Measurements from ENCODE around the gene MC2R.

The MC2R gene

DNA sequence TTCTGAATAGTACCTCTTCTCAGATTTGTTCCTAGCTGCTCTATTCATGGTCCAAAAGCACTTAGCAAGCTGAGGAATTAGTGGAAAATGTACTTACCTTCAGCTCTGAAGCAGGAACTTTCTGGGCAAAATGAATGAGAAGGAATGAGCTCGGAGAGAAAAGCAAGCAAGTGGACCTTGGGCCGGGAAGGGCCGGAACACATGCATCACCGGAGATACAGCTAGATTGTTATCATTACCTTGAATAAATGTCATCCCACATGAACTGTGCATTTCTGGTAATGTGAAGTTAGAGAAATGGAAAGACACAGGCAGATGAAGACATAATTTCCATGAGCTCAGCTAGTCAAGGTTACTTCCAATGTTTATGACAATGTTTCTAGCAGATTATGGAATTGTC lies at the start of gene MC2R:
TSS of gene MC2R (minus strand) at position 146 of the 400 bp plus-strand sequence. CDS start 30,018 bp downstream, outside the sequence.
- H3K4me3 ChIP-seq (ENCODE audit: low read length), result no peak within 1 kb of the TSS
- H2AFZ ChIP-seq (ENCODE audit: low read depth, low read length), result no peak within 1 kb of the TSS
- no peaks in the 10 kb centered on the region for H3K9me3 ChIP-seq (ENCODE audit: low read length)
- peaks cover 9% of the 10 kb centered on the region for H3K27me3 ChIP-seq (ENCODE audit: insufficient read depth, low read length)
- H3K4me1 ChIP-seq (ENCODE audit: insufficient read depth, low read length), result no peaks in the 10 kb centered on the region
- no peaks in the 10 kb centered on the region for H3K36me3 ChIP-seq (ENCODE audit: insufficient read depth, low read length)

DNA sequence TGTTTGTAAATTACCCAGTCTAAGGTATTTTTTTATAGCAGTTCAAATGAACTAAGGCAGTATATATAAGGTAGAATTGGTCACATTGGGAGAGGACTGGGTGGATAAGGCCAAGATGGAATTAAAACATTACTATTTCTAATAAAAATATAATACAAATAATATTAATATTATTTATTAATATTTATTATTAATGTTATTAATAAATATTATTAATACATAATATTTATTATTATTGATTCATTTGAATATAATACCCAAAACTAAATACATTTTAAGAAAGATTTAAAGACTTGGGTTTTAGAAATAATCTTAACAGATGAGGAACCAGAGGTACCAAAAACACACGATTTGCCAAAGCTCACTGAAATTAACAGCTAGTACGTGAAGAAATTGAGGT lies 30.5 kb upstream of the MC2R start:
- no peaks in the 10 kb centered on the region for H3K36me3 ChIP-seq (ENCODE audit: insufficient read depth, low read length)
- H3K9me3 ChIP-seq (ENCODE audit: low read length), result no peaks in the 10 kb centered on the region
- H2AFZ ChIP-seq (ENCODE audit: low read depth, low read length), result no peak overlapping the region
- H3K4me3 ChIP-seq (ENCODE audit: low read length), result no peak overlapping the region
- H3K27me3 ChIP-seq (ENCODE audit: insufficient read depth, low read length), result no peaks in the 10 kb centered on the region
- no peaks in the 10 kb centered on the region for H3K4me1 ChIP-seq (ENCODE audit: insufficient read depth, low read length)

DNA sequence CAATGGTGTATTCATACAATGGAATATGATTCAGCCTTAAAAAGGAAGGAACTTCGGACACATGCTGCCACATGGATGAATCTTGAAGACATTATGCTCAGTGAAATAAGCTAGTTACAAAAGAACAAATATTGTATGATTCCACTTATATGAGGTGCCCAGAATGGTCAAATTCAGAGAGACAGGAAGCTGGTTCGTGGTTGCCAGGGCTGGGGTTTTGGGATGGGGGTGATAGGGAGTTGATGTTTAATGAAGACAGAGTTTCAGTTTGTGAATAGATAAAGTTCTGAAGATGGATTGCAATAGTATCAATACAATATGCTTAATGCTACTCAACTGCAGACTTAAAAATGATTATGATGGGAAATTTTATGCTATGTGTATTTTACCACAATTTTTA lies 28.0 kb upstream of the MC2R start:
- H3K4me1 ChIP-seq (ENCODE audit: insufficient read depth, low read length), result no peaks in the 10 kb centered on the region
- no peak overlapping the region for H2AFZ ChIP-seq (ENCODE audit: low read depth, low read length)
- no peaks in the 10 kb centered on the region for H3K27me3 ChIP-seq (ENCODE audit: insufficient read depth, low read length)
- H3K4me3 ChIP-seq (ENCODE audit: low read length), result no peak overlapping the region
- H3K36me3 ChIP-seq (ENCODE audit: insufficient read depth, low read length), result no peaks in the 10 kb centered on the region
- H3K9me3 ChIP-seq (ENCODE audit: low read length), result no peaks in the 10 kb centered on the region

DNA sequence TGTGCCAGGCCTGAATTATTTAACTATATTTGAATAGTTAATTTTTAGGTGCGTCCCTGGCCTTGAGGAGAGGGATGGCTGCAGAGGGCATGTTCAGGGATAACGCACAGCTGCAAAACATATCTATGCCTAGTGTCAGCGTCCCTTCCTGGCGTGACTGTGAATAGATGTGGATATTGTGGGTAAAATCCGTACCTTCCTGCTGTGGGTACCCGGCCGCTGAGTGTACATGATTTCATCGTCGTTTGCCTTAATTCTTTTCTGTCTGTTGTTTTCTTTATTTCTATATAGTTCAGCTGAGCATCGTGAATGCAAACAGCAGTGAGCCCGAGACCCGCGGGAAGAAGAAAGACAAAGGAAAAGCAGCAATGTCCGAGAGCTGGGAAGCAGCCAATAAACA lies 25.0 kb upstream of the MC2R start:
- Histone ChIP-seq H3K36me3 (ENCODE audit: insufficient read depth, low read length) (no peaks in the 10 kb centered on the region), H3K4me1 (ENCODE audit: insufficient read depth, low read length) (no peaks in the 10 kb centered on the region), H3K9me3 (ENCODE audit: low read length) (no peaks in the 10 kb centered on the region), H2AFZ (ENCODE audit: low read depth, low read length) (no peak overlapping the region), H3K27me3 (ENCODE audit: insufficient read depth, low read length) (peaks cover 2% of the 10 kb centered on the region), H3K4me3 (ENCODE audit: low read length) (no peak overlapping the region)

DNA sequence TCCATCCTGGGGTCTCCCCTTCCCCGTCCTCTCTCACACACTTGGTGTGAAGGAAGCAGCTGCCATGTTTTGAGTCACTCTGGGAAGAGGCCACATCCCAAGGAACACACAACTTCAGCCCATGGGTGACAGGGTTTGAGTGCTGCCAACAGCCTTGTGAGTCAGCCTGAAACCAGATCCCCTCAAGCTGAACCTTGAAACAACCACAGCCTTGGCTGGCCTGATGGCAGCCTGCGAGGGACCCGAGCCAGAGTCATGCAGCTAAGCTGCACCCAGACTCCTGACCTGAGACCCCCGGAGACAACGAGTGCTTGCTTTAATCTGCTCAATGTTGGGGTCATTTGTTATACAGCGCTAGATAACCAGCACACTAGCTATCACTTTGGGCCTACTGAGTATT lies 19.3 kb upstream of the MC2R start:
- Histone ChIP-seq H3K9me3 (ENCODE audit: low read length) (no peaks in the 10 kb centered on the region), H2AFZ (ENCODE audit: low read depth, low read length) (no peak overlapping the region), H3K4me1 (ENCODE audit: insufficient read depth, low read length) (no peaks in the 10 kb centered on the region), H3K27me3 (ENCODE audit: insufficient read depth, low read length) (peaks cover 2% of the 10 kb centered on the region), H3K4me3 (ENCODE audit: low read length) (no peak overlapping the region), H3K36me3 (ENCODE audit: insufficient read depth, low read length) (no peaks in the 10 kb centered on the region)

DNA sequence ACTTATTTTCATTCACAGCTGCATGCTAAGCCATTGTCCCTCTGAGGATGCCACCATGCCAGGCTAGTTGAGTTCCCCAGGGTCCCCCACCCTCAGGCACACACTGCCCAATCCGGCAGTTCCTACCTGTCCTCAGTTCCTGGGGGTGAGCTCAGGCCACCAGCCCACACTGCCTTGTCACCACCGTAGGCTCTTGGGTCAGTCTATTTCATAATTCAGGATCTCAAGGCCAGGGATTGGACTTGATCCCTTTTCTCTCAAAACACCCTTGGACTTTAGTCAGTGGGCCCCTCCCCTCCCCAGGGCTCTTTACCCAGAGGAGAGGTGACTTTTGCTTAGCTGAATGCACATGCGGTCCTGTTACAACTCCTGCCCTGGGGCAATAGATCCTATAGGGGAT lies 18.7 kb upstream of the MC2R start:
- peaks cover 2% of the 10 kb centered on the region for H3K27me3 ChIP-seq (ENCODE audit: insufficient read depth, low read length)
- H2AFZ ChIP-seq (ENCODE audit: low read depth, low read length), result no peak overlapping the region
- H3K4me3 ChIP-seq (ENCODE audit: low read length), result no peak overlapping the region
- no peaks in the 10 kb centered on the region for H3K36me3 ChIP-seq (ENCODE audit: insufficient read depth, low read length)
- no peaks in the 10 kb centered on the region for H3K4me1 ChIP-seq (ENCODE audit: insufficient read depth, low read length)
- no peaks in the 10 kb centered on the region for H3K9me3 ChIP-seq (ENCODE audit: low read length)

DNA sequence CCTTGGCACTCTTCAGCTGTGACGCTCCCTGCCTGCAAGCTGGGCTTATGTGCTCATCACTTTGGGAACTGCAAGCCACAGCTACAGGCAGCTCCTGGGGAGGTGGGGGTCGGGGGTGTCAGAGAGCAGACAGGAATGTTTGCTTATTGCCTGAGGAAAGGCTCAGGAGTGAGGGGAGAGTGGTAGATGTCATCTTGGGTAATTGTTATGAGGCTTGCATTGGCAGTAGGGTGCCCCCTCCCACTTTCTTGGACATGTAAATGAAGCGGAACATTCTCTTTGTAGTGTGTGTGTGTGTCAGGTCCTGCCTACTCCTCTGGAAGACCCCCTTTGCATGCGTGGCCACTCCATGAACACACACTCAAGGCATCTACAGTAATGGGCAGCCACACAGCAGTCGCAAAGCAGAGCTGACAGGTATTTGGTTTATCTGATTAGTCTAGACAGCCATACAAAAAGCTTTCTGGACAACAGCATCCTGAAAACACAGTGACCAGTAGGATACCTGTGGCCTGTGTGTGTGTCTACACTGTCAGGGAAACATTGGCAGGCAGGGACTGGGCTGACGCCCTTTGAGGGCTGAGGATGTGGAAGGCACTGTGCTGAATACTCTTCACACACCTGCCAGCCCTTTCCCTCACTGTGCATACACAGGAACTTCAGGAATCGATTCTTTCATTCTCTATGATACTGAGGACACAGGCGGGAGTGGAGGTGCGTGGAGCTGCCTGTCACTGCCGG lies 17.1 kb upstream of the MC2R start:
- no peaks in the 10 kb centered on the region for H3K4me1 ChIP-seq (ENCODE audit: insufficient read depth, low read length)
- no peaks in the 10 kb centered on the region for H3K9me3 ChIP-seq (ENCODE audit: low read length)
- no peak overlapping the region for H3K4me3 ChIP-seq (ENCODE audit: low read length)
- no peak overlapping the region for H2AFZ ChIP-seq (ENCODE audit: low read depth, low read length)
- H3K27me3 ChIP-seq (ENCODE audit: insufficient read depth, low read length), result no peaks in the 10 kb centered on the region
- H3K36me3 ChIP-seq (ENCODE audit: insufficient read depth, low read length), result no peaks in the 10 kb centered on the region

DNA sequence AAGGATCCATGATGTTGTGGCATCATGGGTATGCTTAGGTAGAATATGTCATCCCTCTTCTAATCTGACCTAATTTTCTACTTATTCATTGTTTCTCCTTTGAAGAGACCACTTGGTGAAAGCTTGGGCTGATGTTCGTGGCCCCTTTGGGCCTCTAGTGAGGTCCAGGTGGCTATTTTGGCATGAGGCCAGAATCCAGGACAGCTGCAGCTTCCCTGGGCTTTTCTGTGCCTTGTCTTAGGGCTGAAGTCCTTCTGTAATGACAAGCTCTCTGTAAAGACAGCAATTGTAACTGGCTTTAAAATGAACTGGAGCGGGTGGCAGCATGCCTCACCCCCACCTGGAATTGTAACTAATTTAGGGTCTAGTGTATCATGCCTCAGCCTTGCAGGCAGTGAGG lies 15.6 kb upstream of the MC2R start:
- Histone ChIP-seq H3K4me3 (ENCODE audit: low read length) (no peak overlapping the region), H3K9me3 (ENCODE audit: low read length) (no peaks in the 10 kb centered on the region), H3K27me3 (ENCODE audit: insufficient read depth, low read length) (no peaks in the 10 kb centered on the region), H2AFZ (ENCODE audit: low read depth, low read length) (no peak overlapping the region), H3K4me1 (ENCODE audit: insufficient read depth, low read length) (no peaks in the 10 kb centered on the region), H3K36me3 (ENCODE audit: insufficient read depth, low read length) (no peaks in the 10 kb centered on the region)

DNA sequence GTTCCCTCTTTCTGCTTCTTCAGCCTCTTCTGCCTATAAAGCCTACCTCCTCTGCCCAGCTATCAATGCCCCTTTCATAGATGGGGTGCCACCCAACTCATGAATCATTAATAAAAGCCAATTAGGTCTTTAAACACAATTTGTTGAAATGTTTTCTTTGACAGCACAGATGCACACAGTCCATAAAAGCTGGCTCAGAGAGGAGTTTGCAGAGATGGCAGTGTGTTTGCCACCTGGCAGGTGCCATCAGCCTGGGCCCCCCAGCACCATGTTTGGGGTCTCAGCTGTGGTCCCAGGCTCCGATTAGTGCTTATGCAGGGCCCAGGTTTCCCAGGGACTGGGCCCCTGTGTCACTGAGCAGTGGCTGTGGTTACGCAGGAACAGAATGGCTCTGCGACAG lies 7.9 kb upstream of the MC2R start:
- Histone ChIP-seq H3K9me3 (ENCODE audit: low read length) (no peaks in the 10 kb centered on the region), H3K4me3 (ENCODE audit: low read length) (no peak overlapping the region), H2AFZ (ENCODE audit: low read depth, low read length) (no peak overlapping the region), H3K4me1 (ENCODE audit: insufficient read depth, low read length) (no peaks in the 10 kb centered on the region), H3K27me3 (ENCODE audit: insufficient read depth, low read length) (no peaks in the 10 kb centered on the region), H3K36me3 (ENCODE audit: insufficient read depth, low read length) (no peaks in the 10 kb centered on the region)

DNA sequence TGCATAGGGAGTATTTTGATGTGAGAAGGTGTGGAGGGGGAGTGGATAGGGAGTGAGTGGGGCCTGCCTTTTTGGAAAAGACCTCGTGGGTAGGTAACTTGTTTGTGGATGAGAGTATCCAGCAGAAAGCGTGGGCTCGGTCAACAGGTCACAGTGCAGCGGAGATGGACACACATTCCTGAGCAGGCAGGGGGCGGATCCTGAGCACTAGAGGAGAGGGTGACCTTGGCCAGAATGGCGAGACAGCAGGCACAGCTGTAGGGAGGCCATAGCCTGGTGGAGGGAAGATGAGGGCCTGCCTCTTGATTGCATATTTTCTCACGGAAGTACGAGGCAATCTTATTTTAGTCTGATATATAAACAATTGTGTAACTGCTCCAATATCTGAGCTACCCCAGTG lies 3.6 kb upstream of the MC2R start:
- H3K36me3 ChIP-seq (ENCODE audit: insufficient read depth, low read length), result no peaks in the 10 kb centered on the region
- H3K9me3 ChIP-seq (ENCODE audit: low read length), result no peaks in the 10 kb centered on the region
- H2AFZ ChIP-seq (ENCODE audit: low read depth, low read length), result no peak overlapping the region
- peaks cover 3% of the 10 kb centered on the region for H3K27me3 ChIP-seq (ENCODE audit: insufficient read depth, low read length)
- H3K4me3 ChIP-seq (ENCODE audit: low read length), result no peak overlapping the region
- no peaks in the 10 kb centered on the region for H3K4me1 ChIP-seq (ENCODE audit: insufficient read depth, low read length)

DNA sequence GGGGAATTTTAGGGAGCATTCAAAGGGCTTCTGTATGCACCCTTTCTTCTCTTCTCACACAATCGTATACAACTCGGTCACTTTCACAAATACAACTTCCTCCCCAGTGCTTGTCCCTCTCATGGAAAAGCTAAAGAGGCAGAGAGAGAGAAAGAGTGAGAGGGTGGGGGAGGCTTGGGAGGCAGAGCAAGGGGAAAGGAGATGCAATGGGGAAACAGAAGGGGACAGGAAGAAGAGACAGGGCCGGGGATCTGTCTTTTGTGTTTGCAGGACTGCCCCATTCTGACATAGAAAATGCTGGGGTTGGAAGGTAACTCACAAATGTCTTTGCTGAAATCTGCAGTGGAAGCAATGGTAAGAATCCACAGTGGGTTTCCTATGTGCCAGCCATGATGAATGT lies 2.1 kb upstream of the MC2R start:
- Histone ChIP-seq H3K27me3 (ENCODE audit: insufficient read depth, low read length) (peaks cover 7% of the 10 kb centered on the region), H3K4me3 (ENCODE audit: low read length) (no peak overlapping the region), H3K4me1 (ENCODE audit: insufficient read depth, low read length) (no peaks in the 10 kb centered on the region), H2AFZ (ENCODE audit: low read depth, low read length) (no peak overlapping the region), H3K36me3 (ENCODE audit: insufficient read depth, low read length) (no peaks in the 10 kb centered on the region), H3K9me3 (ENCODE audit: low read length) (no peaks in the 10 kb centered on the region)

DNA sequence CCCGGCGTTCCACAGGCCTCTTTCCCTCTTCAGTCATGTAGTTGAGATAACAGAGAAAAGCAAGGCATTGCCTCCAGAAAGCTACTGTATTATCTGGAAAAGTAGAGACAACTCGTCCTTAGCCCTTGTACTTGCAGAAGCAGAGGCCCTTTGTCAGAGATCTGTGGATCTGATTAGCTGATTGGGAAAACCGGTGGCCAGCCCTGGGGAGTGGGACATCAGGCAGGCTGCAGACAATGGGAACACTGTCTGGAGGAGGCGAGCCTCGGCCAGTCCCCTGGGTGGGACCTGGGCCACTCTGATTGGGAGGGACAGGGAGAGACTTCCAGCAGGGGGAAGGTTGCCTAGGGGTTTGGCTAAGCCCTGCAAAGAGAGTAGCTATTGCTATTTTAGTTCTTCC lies 1.2 kb upstream of the MC2R start:
- H3K9me3 ChIP-seq (ENCODE audit: low read length), result no peaks in the 10 kb centered on the region
- no peaks in the 10 kb centered on the region for H3K4me1 ChIP-seq (ENCODE audit: insufficient read depth, low read length)
- no peak overlapping the region for H2AFZ ChIP-seq (ENCODE audit: low read depth, low read length)
- H3K4me3 ChIP-seq (ENCODE audit: low read length), result no peak overlapping the region
- peaks cover 9% of the 10 kb centered on the region for H3K27me3 ChIP-seq (ENCODE audit: insufficient read depth, low read length)
- H3K36me3 ChIP-seq (ENCODE audit: insufficient read depth, low read length), result no peaks in the 10 kb centered on the region

DNA sequence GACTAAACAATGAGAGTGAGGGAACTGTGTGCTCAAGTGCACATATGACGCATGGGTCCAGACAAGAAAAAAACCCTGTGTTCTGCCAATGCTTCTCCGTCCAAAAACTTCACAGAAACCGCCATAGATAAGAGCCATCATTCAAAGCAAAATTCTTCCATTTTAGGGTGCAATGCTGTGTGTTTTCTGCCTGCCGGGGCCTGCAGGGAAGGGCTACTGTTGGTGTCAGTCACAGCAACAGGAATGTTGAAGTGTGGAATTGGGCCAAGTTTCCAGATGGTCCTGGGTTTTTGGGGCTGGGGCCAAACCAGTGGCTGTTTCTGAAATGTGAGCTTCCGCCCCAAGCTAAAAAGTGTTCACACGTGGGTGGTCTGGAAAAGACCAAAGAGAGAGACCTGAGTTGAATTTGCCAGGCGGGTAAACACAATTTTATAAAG lies 677 bp upstream of the MC2R start:
- peaks cover 9% of the 10 kb centered on the region for H3K27me3 ChIP-seq (ENCODE audit: insufficient read depth, low read length)
- H3K4me3 ChIP-seq (ENCODE audit: low read length), result no peak overlapping the region
- H3K9me3 ChIP-seq (ENCODE audit: low read length), result no peaks in the 10 kb centered on the region
- no peak overlapping the region for H2AFZ ChIP-seq (ENCODE audit: low read depth, low read length)
- H3K36me3 ChIP-seq (ENCODE audit: insufficient read depth, low read length), result no peaks in the 10 kb centered on the region
- H3K4me1 ChIP-seq (ENCODE audit: insufficient read depth, low read length), result no peaks in the 10 kb centered on the region

DNA sequence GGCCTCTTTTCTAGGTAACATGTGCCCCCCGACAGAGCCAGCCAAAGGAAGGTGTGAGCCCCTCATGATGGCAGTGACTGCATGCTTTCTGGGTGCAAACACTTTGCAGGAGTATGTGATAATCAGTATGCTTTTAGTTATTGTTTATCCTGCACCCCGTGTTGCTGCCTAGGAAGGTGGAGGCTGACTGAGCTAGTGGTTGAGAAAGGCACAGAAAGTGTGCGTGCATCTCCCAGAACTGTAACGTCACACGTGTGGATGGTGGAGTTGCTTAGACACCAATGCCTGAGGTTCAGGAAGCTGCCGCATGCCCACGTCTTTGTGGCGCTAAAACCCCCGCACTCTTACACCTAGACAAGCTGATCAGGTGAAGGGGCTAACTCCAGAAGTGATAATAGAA lies 580 bp downstream of the MC2R start:
- H2AFZ ChIP-seq (ENCODE audit: low read depth, low read length), result no peak overlapping the region
- no peaks in the 10 kb centered on the region for H3K9me3 ChIP-seq (ENCODE audit: low read length)
- H3K36me3 ChIP-seq (ENCODE audit: insufficient read depth, low read length), result no peaks in the 10 kb centered on the region
- H3K4me3 ChIP-seq (ENCODE audit: low read length), result no peak overlapping the region
- H3K27me3 ChIP-seq (ENCODE audit: insufficient read depth, low read length), result peaks cover 9% of the 10 kb centered on the region
- H3K4me1 ChIP-seq (ENCODE audit: insufficient read depth, low read length), result no peaks in the 10 kb centered on the region
